Aorta (tissue), 5 donors: ENCODE measurements around the gene ENTPD8. TPM values are rescaled to one million over a fixed set of nuclear protein-coding genes. Genes with fewer than 3 reads are reported as not detected.
"Not testable (repeated sequence)": the region's sequence is repeated elsewhere in the genome, so short reads cannot be mapped to it uniquely, and the experiment has no call there.

ENCODE experiments used
- ATAC-seq: fragments of 200-7000 bp; cut with Tn5 transposase; one replicate; pipeline ENCODE4 v1.9.1; 2022; ENCODE audit warnings: moderate library complexity; ENCODE audit not compliant: low FRiP score
- DNase-seq, 2 donors: peaks; one replicate each; pipeline ENCODE4 v3.0.0-alpha.2; 2020
- H3K27ac ChIP-seq, 2 donors: one replicate each; pipeline ENCODE4 v1.5.1; 2013; ENCODE audit warnings: low read length in 2 of 2, mild to moderate bottlenecking in 2 of 2, moderate library complexity in 2 of 2, control low read depth in 1 of 2, inconsistent platforms in 1 of 2, low read depth in 1 of 2
- H3K27me3 ChIP-seq, 2 donors: one replicate each; pipeline ENCODE4 v1.6.1; 2013; ENCODE audit warnings: control low read depth in 1 of 2, low read length in 1 of 2, mild to moderate bottlenecking in 1 of 2, moderate library complexity in 1 of 2; ENCODE audit not compliant: insufficient read depth in 2 of 2, control insufficient read depth in 1 of 2
- H3K36me3 ChIP-seq, 2 donors: one replicate each; pipeline ENCODE4 v1.6.1; 2013; ENCODE audit warnings: control low read depth in 1 of 2, low read length in 1 of 2, mild to moderate bottlenecking in 1 of 2; ENCODE audit not compliant: insufficient read depth in 2 of 2, control insufficient read depth in 1 of 2
- H3K4me1 ChIP-seq, 2 donors: one replicate each; pipeline ENCODE4 v1.6.1; 2013; ENCODE audit warnings: low read length in 2 of 2, control low read depth in 1 of 2, mild to moderate bottlenecking in 1 of 2, moderate library complexity in 1 of 2; ENCODE audit not compliant: insufficient read depth in 2 of 2, control insufficient read depth in 1 of 2
- H3K4me3 ChIP-seq, 2 donors: one replicate each; pipeline ENCODE4 v1.5.1; 2013; ENCODE audit warnings: low read length in 2 of 2, control low read depth in 1 of 2, mild to moderate bottlenecking in 1 of 2
- H3K9me3 ChIP-seq: one replicate; pipeline ENCODE4 v1.6.1; 2013; ENCODE audit warnings: mild to moderate bottlenecking, low read length; ENCODE audit not compliant: control insufficient read depth
- WGBS, 2 donors: extraction: QIAGEN DNeasy Blood & Tissue Kit; methylation state at CpG; one replicate each; pipeline ENCODE4 v1.1.7; 2013; 5-methylcytosine and 5-hydroxymethylcytosine counted together
- intact Hi-C, 2 donors: fragments of 100-400 bp; cut with DNase I; formaldehyde crosslinking; loops; one replicate each; pipeline versions ENCODE4 v1.14.2 to v1.15.0; 2022
- polyA plus RNA-seq, 2 donors: library from polyadenylated mRNA; stranded (reverse); fragments of 200-250 nt; gene quantifications; one replicate each; pipeline ENCODE4 v1.2.3, GENCODE V29; 2013
- total RNA-seq, 2 donors: library from RNA; stranded (reverse); fragmentation: NEBNext Ultra II Directional; extraction: Animal tissue kit (Norgen Biotek cat#: 25700); gene quantifications; one replicate each; pipeline ENCODE4 v1.2.1, GENCODE V29; 2021
- donor health status: healthy with polysubstance abuse.
- donor health status: Bipolar disorder and iron deficiency.
- donor health status: DM: no; HTN: no; CAD: no.
- donor health status: DM: no; HTN: no; CAD: no.
- donor health status: DM: yes; HTN: yes; CAD: no.

The ENTPD8 gene
- total and polyA plus RNA-seq, 4 donors = 3.1 TPM; not detected in 3

- Histone ChIP-seq H3K9me3 (no peaks in the 10 kb centered on the region), H3K4me3 (no peak overlapping the region), H3K27ac (no peak overlapping the region), H3K27me3 (no peaks in the 10 kb centered on the region), H3K4me1 (peaks cover 0 to 4% of the 10 kb centered on the region in 2 donors), H3K36me3 (no peaks in the 10 kb centered on the region)
- intact Hi-C loops = no loop called here
- DNase-seq (no peak), ATAC-seq (no peak)
- WGBS, 2 donors = 93 to 96% methylated on average over 5 of the region's 5 CpGs
Observed at GRCh38 chr9:137415451-137415850, 25.7 kb downstream of the ENTPD8 start.

GRCh38 chr9:137412431-137412830, 28.7 kb downstream of the ENTPD8 start:
- intact Hi-C loops = no loop called here
- WGBS, 2 donors = 85 to 87% methylated on average over 10 of the region's 10 CpGs
- peaks cover 0 to 4% of the 10 kb centered on the region in 2 donors for H3K4me1 ChIP-seq
- DNase-seq = no peak
- no peak overlapping the region for H3K4me3 ChIP-seq
- no peaks in the 10 kb centered on the region for H3K36me3 ChIP-seq
- H3K27me3 ChIP-seq = no peaks in the 10 kb centered on the region
- ATAC-seq = no peak
- H3K9me3 ChIP-seq = no peaks in the 10 kb centered on the region
- peak overlapping the region in 1 of 2 donors; percentile 31 for H3K27ac ChIP-seq

- Histone ChIP-seq H3K9me3 (no peaks in the 10 kb centered on the region), H3K4me1 (peaks cover 0 to 4% of the 10 kb centered on the region in 2 donors), H3K4me3 (no peak overlapping the region), H3K27me3 (no peaks in the 10 kb centered on the region), H3K27ac (no peak overlapping the region), H3K36me3 (no peaks in the 10 kb centered on the region)
- intact Hi-C loops = no loop called here
- 26 to 62% methylated on average over 11 to 30 of the region's 30 CpGs for WGBS, 2 donors
- ATAC-seq = peak; percentile 63
- DNase-seq = peak; percentile 90 to 93
Observed at GRCh38 chr9:137411645-137412380, 29.3 kb downstream of the ENTPD8 start.

- intact Hi-C loops = no loop called here
- no peak for DNase-seq
Observed at GRCh38 chr9:137411260-137411644, 29.9 kb downstream of the ENTPD8 start.

GRCh38 chr9:137410891-137411249, 30.3 kb downstream of the ENTPD8 start:
- H3K4me3 ChIP-seq = no peak overlapping the region
- H3K27me3 ChIP-seq = no peaks in the 10 kb centered on the region
- no peaks in the 10 kb centered on the region for H3K36me3 ChIP-seq
- DNase-seq = no peak
- no peaks in the 10 kb centered on the region for H3K9me3 ChIP-seq
- 86 to 89% methylated on average over 14 to 15 of the region's 15 CpGs for WGBS, 2 donors
- peaks cover 0 to 4% of the 10 kb centered on the region in 2 donors for H3K4me1 ChIP-seq
- no peak for ATAC-seq
- intact Hi-C loops = no loop called here
- no peak overlapping the region for H3K27ac ChIP-seq

More at GRCh38 chr9:137411260-137411644, 29.9 kb downstream of the ENTPD8 start:
- H3K27me3 ChIP-seq = no peaks in the 10 kb centered on the region
- WGBS, 2 donors = 45 to 50% methylated on average over 14 to 17 of the region's 17 CpGs
- peaks cover 0 to 4% of the 10 kb centered on the region in 2 donors for H3K4me1 ChIP-seq
- no peaks in the 10 kb centered on the region for H3K36me3 ChIP-seq
- no peak for ATAC-seq
- H3K9me3 ChIP-seq = no peaks in the 10 kb centered on the region
- H3K27ac ChIP-seq = no peak overlapping the region
- no peak overlapping the region for H3K4me3 ChIP-seq

- 80 to 87% methylated on average over 18 of the region's 18 CpGs for WGBS, 2 donors
- H3K27ac ChIP-seq, H3K4me1 ChIP-seq, H3K9me3 ChIP-seq, intact Hi-C loops, ATAC-seq, H3K27me3 ChIP-seq, H3K4me3 ChIP-seq, DNase-seq, H3K36me3 ChIP-seq: not testable (repeated sequence)
Observed at GRCh38 chr9:137410236-137410890, 30.8 kb downstream of the ENTPD8 start.

GRCh38 chr9:137409515-137409914, 31.6 kb downstream of the ENTPD8 start:
- H3K27me3 ChIP-seq = no peaks in the 10 kb centered on the region
- ATAC-seq = no peak
- intact Hi-C loops = loop anchor here in 1 of 2 donors (10.0 kb wide), 1 partner anchor 115 kb away; no protein-coding TSS in a partner anchor
- no peak overlapping the region for H3K27ac ChIP-seq
- no peaks in the 10 kb centered on the region for H3K9me3 ChIP-seq
- H3K36me3 ChIP-seq = no peaks in the 10 kb centered on the region
- H3K4me3 ChIP-seq = no peak overlapping the region
- 52 to 62% methylated on average over 11 of the region's 11 CpGs for WGBS, 2 donors
- H3K4me1 ChIP-seq = peaks cover 0 to 4% of the 10 kb centered on the region in 2 donors
- DNase-seq = no peak

- ATAC-seq (no peak), DNase-seq (no peak)
- no peak overlapping the region for H3K4me3 ChIP-seq
- H3K36me3 ChIP-seq = no peaks in the 10 kb centered on the region
- H3K4me1 ChIP-seq = peaks cover 0 to 4% of the 10 kb centered on the region in 2 donors
- no peak overlapping the region for H3K27ac ChIP-seq
- intact Hi-C loops = loop anchor here in 1 of 2 donors (10.0 kb wide), 1 partner anchor 114 kb away; no protein-coding TSS in a partner anchor
- H3K9me3 ChIP-seq = no peaks in the 10 kb centered on the region
- 95% methylated on average over 24 of the region's 24 CpGs for WGBS, 2 donors
- no peaks in the 10 kb centered on the region for H3K27me3 ChIP-seq
Observed at GRCh38 chr9:137408651-137409405, 32.3 kb downstream of the ENTPD8 start.
